Gastrocnemius medialis (tissue), 4 donors: ENCODE data around the gene GNAS-AS1. TPM values are rescaled to one million over a fixed set of nuclear protein-coding genes. Genes with fewer than 3 reads are reported as not detected.

Source experiments
- ATAC-seq, 2 donors: fragments of 150-250 bp; one replicate each; pipeline ENCODE4 v1.9.1; 2016
- DNase-seq, 2 donors: peaks; one replicate each; pipeline ENCODE4 v3.0.0-alpha.2; 2019
- H3K27ac ChIP-seq, 4 donors: fragments of 200-600 bp; sonication (generic); 1 replicate in 1 of 4; 2 replicates in 3 of 4; pipeline ENCODE4 v1.5.1; 2016 to 2018; ENCODE audit warnings: mild to moderate bottlenecking in 2 of 4, moderate library complexity in 1 of 4
- H3K27me3 ChIP-seq, 3 donors: fragments of 200-600 bp; sonication (generic) in 2 of 3; 1 replicate in 1 of 3; 2 replicates in 2 of 3; pipeline versions ENCODE4 v1.5.1 to v1.6.0; 2016 to 2019; ENCODE audit warnings: mild to moderate bottlenecking in 1 of 3, moderate library complexity in 1 of 3
- H3K36me3 ChIP-seq, 2 donors: fragments of 200-600 bp; sonication (generic) in 1 of 2; one replicate each; pipeline ENCODE4 v1.5.1; 2017 to 2018
- H3K4me1 ChIP-seq, 2 donors: fragments of 200-600 bp; sonication (generic) in 1 of 2; one replicate each; pipeline ENCODE4 v1.5.1; 2016 to 2017; ENCODE audit warnings: mild to moderate bottlenecking in 2 of 2
- H3K4me3 ChIP-seq, 4 donors: fragments of 200-600 bp; sonication (generic) in 3 of 4; 1 replicate in 1 of 4; 2 replicates in 3 of 4; pipeline ENCODE4 v1.5.1; 2016 to 2019; ENCODE audit warnings: mild to moderate bottlenecking in 2 of 4
- H3K9me3 ChIP-seq, 3 donors: fragments of 200-600 bp; sonication (generic) in 2 of 3; 1 replicate in 1 of 3; 2 replicates in 2 of 3; pipeline ENCODE4 v1.5.1; 2016 to 2019
- CTCF ChIP-seq, 5 experiments: fragments of 450-650 bp in 3 of 5; fragments of 200-600 bp in 2 of 5; sonication (generic) in 2 of 5; IDR thresholded peaks in 4 of 5; conservative IDR thresholded peaks in 1 of 5; 1 replicate in 4 of 5; 2 replicates in 1 of 5; pipeline ENCODE4 v1.5.1; 2016 to 2019; ENCODE audit warnings: antibody characterized with exemption in 5 of 5, mild to moderate bottlenecking in 3 of 5, moderate library complexity in 3 of 5
- POLR2A ChIP-seq, 2 donors: fragments of 450-650 bp; IDR thresholded peaks; one replicate each; pipeline ENCODE4 v1.6.1; 2017; ENCODE audit warnings: antibody characterized with exemption in 2 of 2, mild to moderate bottlenecking in 2 of 2, moderate library complexity in 2 of 2
- in situ Hi-C, 4 donors: fragments of 200-750 bp; cut with MboI; loops; one replicate each; pipeline versions ENCODE4 v1.15.0 to v1.8.0; 2017; ENCODE audit warnings: low sequenced_read_pairs in 4 of 4
- intact Hi-C: fragments of 100-400 bp; cut with DNase I; formaldehyde crosslinking; loops from one replicate; pipeline ENCODE4 v1.15.1; 2023; ENCODE audit warnings: low total_unique reads
- total RNA-seq, 4 donors: library from RNA; depleted of rRNA; stranded (reverse); fragments of >200 nt; gene quantifications; one replicate each; pipeline versions ENCODE4 v1.1.0 to v1.2.3, GENCODE V29; 2016

The GNAS-AS1 gene
- total RNA-seq, 4 donors from 2014 or later, result not detected

- ATAC-seq, result no peak
- H3K36me3 ChIP-seq, result no peaks in the 10 kb centered on the region
- no peak for DNase-seq
- intact Hi-C loops, result no loop called here
- H3K27ac ChIP-seq, result no peak overlapping the region
- in situ Hi-C loops, result no loop called here
- no peaks in the 10 kb centered on the region for H3K4me1 ChIP-seq
- H3K27me3 ChIP-seq, result peaks cover 0 to 10% (median 7%) of the 10 kb centered on the region in 3 donors
- TF ChIP-seq POLR2A (IDR thresholded peaks at IDR 0.05), result no peak
- H3K4me3 ChIP-seq, result no peak overlapping the region
- H3K9me3 ChIP-seq, result no peaks in the 10 kb centered on the region
Observed at GRCh38 chr20:58787211-58788005, 63.3 kb downstream of the GNAS-AS1 start.

GRCh38 chr20:58784321-58785074, 66.2 kb downstream of the GNAS-AS1 start:
- intact Hi-C loops, result no loop called here
- TF ChIP-seq POLR2A (IDR thresholded peaks at IDR 0.05) (no peak), CTCF (IDR thresholded peaks at IDR 0.05 in 4 of 5, conservative IDR thresholded peaks at IDR 0.05 in 1 of 5) (no peak)
- ATAC-seq, result no peak
- H3K36me3 ChIP-seq, result no peaks in the 10 kb centered on the region
- H3K9me3 ChIP-seq, result no peaks in the 10 kb centered on the region
- no peak overlapping the region for H3K27ac ChIP-seq
- DNase-seq, result no peak
- in situ Hi-C loops, result no loop called here
- no peaks in the 10 kb centered on the region for H3K4me1 ChIP-seq
- H3K27me3 ChIP-seq, result peaks cover 0 to 10% (median 3%) of the 10 kb centered on the region in 3 donors
- no peak overlapping the region for H3K4me3 ChIP-seq

- intact Hi-C loops, result no loop called here
- Histone ChIP-seq H3K27me3 (peaks cover 0 to 10% (median 3%) of the 10 kb centered on the region in 3 donors), H3K4me1 (no peaks in the 10 kb centered on the region), H3K36me3 (no peaks in the 10 kb centered on the region), H3K27ac (no peak overlapping the region), H3K9me3 (no peaks in the 10 kb centered on the region), H3K4me3 (no peak overlapping the region)
- TF ChIP-seq POLR2A (IDR thresholded peaks at IDR 0.05), result no peak
- TF ChIP-seq CTCF (IDR thresholded peaks at IDR 0.05 in 4 of 5, conservative IDR thresholded peaks at IDR 0.05 in 1 of 5), result no peak
- in situ Hi-C loops, result no loop called here
- ATAC-seq, result no peak
- DNase-seq, result no peak
Observed at GRCh38 chr20:58783511-58784011, 67.1 kb downstream of the GNAS-AS1 start.

GRCh38 chr20:58781138-58781537, 69.6 kb downstream of the GNAS-AS1 start:
- intact Hi-C loops, result no loop called here
- ATAC-seq, result no peak
- TF ChIP-seq POLR2A (IDR thresholded peaks at IDR 0.05) (no peak), CTCF (IDR thresholded peaks at IDR 0.05 in 4 of 5, conservative IDR thresholded peaks at IDR 0.05 in 1 of 5) (no peak)
- no peaks in the 10 kb centered on the region for H3K36me3 ChIP-seq
- DNase-seq, result no peak
- H3K4me1 ChIP-seq, result no peaks in the 10 kb centered on the region
- in situ Hi-C loops, result no loop called here
- no peak overlapping the region for H3K4me3 ChIP-seq
- H3K9me3 ChIP-seq, result no peaks in the 10 kb centered on the region
- H3K27ac ChIP-seq, result no peak overlapping the region
- H3K27me3 ChIP-seq, result peaks cover 0 to 10% (median 0%) of the 10 kb centered on the region in 3 donors

- Histone ChIP-seq H3K4me1 (no peaks in the 10 kb centered on the region), H3K27ac (no peak overlapping the region), H3K27me3 (peaks cover 0 to 2% (median 0%) of the 10 kb centered on the region in 3 donors), H3K4me3 (no peak overlapping the region), H3K9me3 (no peaks in the 10 kb centered on the region), H3K36me3 (no peaks in the 10 kb centered on the region)
- TF ChIP-seq CTCF (IDR thresholded peaks at IDR 0.05 in 4 of 5, conservative IDR thresholded peaks at IDR 0.05 in 1 of 5), result no peak
- TF ChIP-seq POLR2A (IDR thresholded peaks at IDR 0.05), result no peak
- intact Hi-C loops (no loop called here), in situ Hi-C loops (no loop called here)
- ATAC-seq (no peak), DNase-seq (no peak)
Observed at GRCh38 chr20:58778760-58779159, 71.9 kb downstream of the GNAS-AS1 start.
